HEK293 (cell line): ENCODE measurements around the gene MRPS22.
"Not testable (repeated sequence)": the region's sequence is repeated elsewhere in the genome, so short reads cannot be mapped to it uniquely, and the experiment has no call there.

Experiments used
- CTCF ChIA-PET: fragments of 350-600 bp; formaldehyde crosslinking; extraction: SDS; loops from one replicate; lab custom pipeline; 2021; ENCODE audit warnings: antibody characterized with exemption; lab: Yijun Ruan, JAX
- POLR2A ChIA-PET: fragments of 300-600 bp; formaldehyde crosslinking; extraction: SDS; loops from one replicate; lab custom pipeline; 2020; ENCODE audit warnings: antibody characterized with exemption, inconsistent platforms; lab: Yijun Ruan, JAX
- H3K27ac ChIP-seq: fragments of 200-500 bp; sonication (Bioruptor generic); 2 replicates; pipeline ENCODE4 v1.5.1; 2014; ENCODE audit warnings: low read depth, low read length, control low read depth, inconsistent platforms; ENCODE audit errors: extremely low read depth
- H3K36me3 ChIP-seq, 2 experiments: fragments of 200-500 bp in 1 of 2; sonication (Bioruptor generic) in 1 of 2; 1 replicate in 1 of 2; 2 replicates in 1 of 2; pipeline ENCODE4 v1.5.1; 2014 to 2017; ENCODE audit warnings: inconsistent platforms in 2 of 2, low read length in 2 of 2; ENCODE audit not compliant: control insufficient read depth in 2 of 2, insufficient read depth in 1 of 2
- H3K4me1 ChIP-seq: fragments of 200-500 bp; sonication (Bioruptor generic); 2 replicates; pipeline ENCODE4 v1.5.1; 2014; ENCODE audit warnings: mild to moderate bottlenecking, low read length, inconsistent platforms; ENCODE audit not compliant: control insufficient read depth, insufficient read depth
- H3K4me3 ChIP-seq: 2 replicates; pipeline ENCODE4 v1.5.1; 2011; ENCODE audit warnings: low read depth, mild to moderate bottlenecking, control low read depth, low read length, moderate library complexity
- H3K9me3 ChIP-seq: fragments of 200-500 bp; sonication (Bioruptor generic); 2 replicates; pipeline ENCODE4 v1.5.1; 2014; ENCODE audit warnings: low read depth, low read length, inconsistent platforms; ENCODE audit not compliant: control insufficient read depth, insufficient read depth
- BCL11B ChIP-seq: fragments of 450-650 bp; formaldehyde crosslinking; IDR thresholded peaks from 2 replicates; pipeline ENCODE4 v1.5.1; 2016; ENCODE audit warnings: low read depth, missing biosample characterization, missing genetic modification characterization
- KLF8 ChIP-seq: fragments of 450-650 bp; formaldehyde crosslinking; IDR thresholded peaks from 2 replicates; pipeline ENCODE4 v1.5.1; 2016; ENCODE audit warnings: missing biosample characterization, missing genetic modification characterization
- PRDM1 ChIP-seq: fragments of 450-650 bp; formaldehyde crosslinking; IDR thresholded peaks from 2 replicates; pipeline ENCODE4; 2016; ENCODE audit warnings: missing biosample characterization, missing genetic modification characterization
- ZBTB7A ChIP-seq: fragments of 450-650 bp; formaldehyde crosslinking; IDR thresholded peaks from 2 replicates; pipeline ENCODE4 v1.5.1; 2016; ENCODE audit warnings: low read depth, missing biosample characterization, missing genetic modification characterization
- ZBTB8A ChIP-seq: fragments of 450-650 bp; formaldehyde crosslinking; IDR thresholded peaks from 2 replicates; pipeline ENCODE4 v1.5.1; 2016; ENCODE audit warnings: missing biosample characterization, missing genetic modification characterization
- ZNF155 ChIP-seq: fragments of 450-650 bp; formaldehyde crosslinking; IDR thresholded peaks from 2 replicates; pipeline ENCODE4 v1.5.1; 2016; ENCODE audit warnings: missing biosample characterization, missing genetic modification characterization
- ZNF266 ChIP-seq: fragments of 450-650 bp; formaldehyde crosslinking; IDR thresholded peaks from 2 replicates; pipeline ENCODE4 v1.5.1; 2016; ENCODE audit warnings: missing biosample characterization, missing genetic modification characterization, low read depth
- ZNF335 ChIP-seq: fragments of 450-650 bp; formaldehyde crosslinking; conservative IDR thresholded peaks from 2 replicates; pipeline ENCODE4 v1.5.1; 2016; ENCODE audit warnings: missing biosample characterization, missing genetic modification characterization
- ZNF37A ChIP-seq: fragments of 450-650 bp; IDR thresholded peaks from 2 replicates; pipeline ENCODE4 v1.5.1; 2018; ENCODE audit warnings: missing biosample characterization, missing genetic modification characterization
- ZNF555 ChIP-seq: fragments of 450-650 bp; formaldehyde crosslinking; conservative IDR thresholded peaks from 2 replicates; pipeline ENCODE4 v1.5.1; 2017; ENCODE audit warnings: missing biosample characterization, mild to moderate bottlenecking, missing genetic modification characterization, inconsistent platforms
- ZNF621 ChIP-seq: fragments of 450-650 bp; formaldehyde crosslinking; IDR thresholded peaks from 2 replicates; pipeline ENCODE4 v1.5.1; 2017; ENCODE audit warnings: missing biosample characterization, missing genetic modification characterization
- ZSCAN23 ChIP-seq: fragments of 450-650 bp; formaldehyde crosslinking; IDR thresholded peaks from 2 replicates; pipeline ENCODE4 v1.5.1; 2016; ENCODE audit warnings: missing biosample characterization, missing genetic modification characterization
- TF ChIP-seq, protein P1 (sequence below): fragments of 450-650 bp; formaldehyde crosslinking; IDR thresholded peaks from 2 replicates; pipeline ENCODE4 v1.5.1; 2017; ENCODE audit warnings: missing biosample characterization, missing genetic modification characterization
- TF ChIP-seq, protein P2 (sequence below): fragments of 450-650 bp; formaldehyde crosslinking; IDR thresholded peaks from 2 replicates; pipeline ENCODE4; 2016; ENCODE audit warnings: missing biosample characterization, missing genetic modification characterization
- TF ChIP-seq, protein P3 (sequence below): fragments of 450-650 bp; formaldehyde crosslinking; IDR thresholded peaks from 2 replicates; pipeline ENCODE4 v1.5.1; 2016; ENCODE audit warnings: missing biosample characterization, missing genetic modification characterization
- TF ChIP-seq, protein P4 (sequence below): fragments of 450-650 bp; formaldehyde crosslinking; IDR thresholded peaks from 2 replicates; pipeline ENCODE4 v1.5.1; 2016; ENCODE audit warnings: missing biosample characterization, missing genetic modification characterization
- TF ChIP-seq, protein P5 (sequence below): fragments of 450-650 bp; formaldehyde crosslinking; IDR thresholded peaks from 2 replicates; pipeline ENCODE4 v1.5.1; 2017; ENCODE audit warnings: missing biosample characterization, missing genetic modification characterization
- TF ChIP-seq, protein P6 (sequence below): fragments of 450-650 bp; formaldehyde crosslinking; IDR thresholded peaks from 2 replicates; pipeline ENCODE4 v1.5.1; 2017; ENCODE audit warnings: missing biosample characterization, missing genetic modification characterization

MRPS22 gene

DNA sequence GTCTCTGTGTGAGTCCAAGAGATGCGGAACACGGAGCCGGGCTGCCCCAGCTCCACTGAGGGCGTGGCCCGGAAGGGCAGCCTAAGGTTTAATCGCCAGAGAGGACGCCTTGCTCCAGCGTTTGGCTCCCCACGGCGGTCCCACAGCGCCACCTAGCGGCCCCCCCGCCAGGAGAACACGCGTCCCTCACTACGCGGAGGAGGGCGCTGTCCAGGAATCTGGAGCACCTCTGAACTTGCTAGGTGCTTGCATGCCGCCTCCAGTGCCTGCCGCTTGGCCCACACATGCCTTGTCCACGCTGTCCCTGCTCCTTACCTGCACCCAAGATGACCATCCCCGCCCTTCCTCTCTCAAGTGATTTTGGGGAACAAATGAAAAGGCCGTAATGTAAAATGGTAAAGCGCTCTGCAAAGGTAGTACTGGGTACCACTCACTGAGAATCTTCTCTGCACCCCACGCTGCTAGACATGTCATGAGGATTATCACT, 14.4 kb upstream of the MRPS22 start (continued):
- TF ChIP-seq, protein P1, sequence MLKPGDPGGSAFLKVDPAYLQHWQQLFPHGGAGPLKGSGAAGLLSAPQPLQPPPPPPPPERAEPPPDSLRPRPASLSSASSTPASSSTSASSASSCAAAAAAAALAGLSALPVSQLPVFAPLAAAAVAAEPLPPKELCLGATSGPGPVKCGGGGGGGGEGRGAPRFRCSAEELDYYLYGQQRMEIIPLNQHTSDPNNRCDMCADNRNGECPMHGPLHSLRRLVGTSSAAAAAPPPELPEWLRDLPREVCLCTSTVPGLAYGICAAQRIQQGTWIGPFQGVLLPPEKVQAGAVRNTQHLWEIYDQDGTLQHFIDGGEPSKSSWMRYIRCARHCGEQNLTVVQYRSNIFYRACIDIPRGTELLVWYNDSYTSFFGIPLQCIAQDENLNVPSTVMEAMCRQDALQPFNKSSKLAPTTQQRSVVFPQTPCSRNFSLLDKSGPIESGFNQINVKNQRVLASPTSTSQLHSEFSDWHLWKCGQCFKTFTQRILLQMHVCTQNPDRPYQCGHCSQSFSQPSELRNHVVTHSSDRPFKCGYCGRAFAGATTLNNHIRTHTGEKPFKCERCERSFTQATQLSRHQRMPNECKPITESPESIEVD (tag by site-specific recombination), result no peak
- no peak for TF ChIP-seq ZNF37A (tag by site-specific recombination)
- TF ChIP-seq ZNF335, result 0 out of 2 replicates have a peak, but pooled peaks have one; percentile 35

DNA sequence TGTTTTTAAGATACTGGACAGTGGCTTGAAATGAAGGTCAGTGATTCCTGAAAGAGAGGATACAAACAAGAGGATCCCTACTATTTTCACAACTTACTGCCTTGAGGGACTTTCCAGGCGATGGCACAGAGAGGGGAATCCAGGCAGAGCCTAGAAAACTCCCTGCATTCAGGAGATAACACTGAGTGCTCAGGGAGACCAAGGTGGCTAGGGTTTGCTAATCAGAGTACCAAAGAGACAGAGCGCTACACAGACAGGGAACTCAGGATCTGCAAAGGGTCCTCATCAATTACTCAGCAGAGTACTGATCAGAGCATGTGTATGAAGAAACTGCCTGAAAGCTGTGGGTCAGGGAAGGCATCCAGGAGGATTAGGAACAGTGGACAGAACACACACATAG, 11.7 kb upstream of the MRPS22 start:
- no peaks in the 10 kb centered on the region for H3K9me3 ChIP-seq
- TF ChIP-seq ZSCAN23 (tag by site-specific recombination) (no peak), PRDM1 (tag by site-specific recombination) (no peak), BCL11B (no peak), ZNF266 (tag by site-specific recombination) (no peak), KLF8 (no peak), ZNF155 (tag by site-specific recombination) (no peak), ZBTB8A (tag by site-specific recombination) (no peak), ZBTB7A (tag by site-specific recombination) (no peak), ZNF621 (tag by site-specific recombination) (no peak), ZNF555 (tag by site-specific recombination) (no peak)
- TF ChIP-seq, protein P2, sequence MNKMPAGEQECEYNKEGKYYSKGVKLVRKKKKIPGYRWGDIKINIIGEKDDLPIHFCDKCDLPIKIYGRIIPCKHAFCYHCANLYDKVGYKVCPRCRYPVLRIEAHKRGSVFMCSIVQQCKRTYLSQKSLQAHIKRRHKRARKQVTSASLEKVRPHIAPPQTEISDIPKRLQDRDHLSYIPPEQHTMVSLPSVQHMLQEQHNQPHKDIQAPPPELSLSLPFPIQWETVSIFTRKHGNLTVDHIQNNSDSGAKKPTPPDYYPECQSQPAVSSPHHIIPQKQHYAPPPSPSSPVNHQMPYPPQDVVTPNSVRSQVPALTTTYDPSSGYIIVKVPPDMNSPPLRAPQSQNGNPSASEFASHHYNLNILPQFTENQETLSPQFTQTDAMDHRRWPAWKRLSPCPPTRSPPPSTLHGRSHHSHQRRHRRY (tag by site-specific recombination), result no peak
- TF ChIP-seq, protein P3, sequence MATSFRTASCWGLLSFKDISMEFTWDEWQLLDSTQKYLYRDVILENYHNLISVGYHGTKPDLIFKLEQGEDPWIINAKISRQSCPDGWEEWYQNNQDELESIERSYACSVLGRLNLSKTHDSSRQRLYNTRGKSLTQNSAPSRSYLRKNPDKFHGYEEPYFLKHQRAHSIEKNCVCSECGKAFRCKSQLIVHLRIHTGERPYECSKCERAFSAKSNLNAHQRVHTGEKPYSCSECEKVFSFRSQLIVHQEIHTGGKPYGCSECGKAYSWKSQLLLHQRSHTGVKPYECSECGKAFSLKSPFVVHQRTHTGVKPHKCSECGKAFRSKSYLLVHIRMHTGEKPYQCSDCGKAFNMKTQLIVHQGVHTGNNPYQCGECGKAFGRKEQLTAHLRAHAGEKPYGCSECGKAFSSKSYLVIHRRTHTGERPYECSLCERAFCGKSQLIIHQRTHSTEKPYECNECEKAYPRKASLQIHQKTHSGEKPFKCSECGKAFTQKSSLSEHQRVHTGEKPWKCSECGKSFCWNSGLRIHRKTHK (tag by site-specific recombination), result no peak
- TF ChIP-seq, protein P4, sequence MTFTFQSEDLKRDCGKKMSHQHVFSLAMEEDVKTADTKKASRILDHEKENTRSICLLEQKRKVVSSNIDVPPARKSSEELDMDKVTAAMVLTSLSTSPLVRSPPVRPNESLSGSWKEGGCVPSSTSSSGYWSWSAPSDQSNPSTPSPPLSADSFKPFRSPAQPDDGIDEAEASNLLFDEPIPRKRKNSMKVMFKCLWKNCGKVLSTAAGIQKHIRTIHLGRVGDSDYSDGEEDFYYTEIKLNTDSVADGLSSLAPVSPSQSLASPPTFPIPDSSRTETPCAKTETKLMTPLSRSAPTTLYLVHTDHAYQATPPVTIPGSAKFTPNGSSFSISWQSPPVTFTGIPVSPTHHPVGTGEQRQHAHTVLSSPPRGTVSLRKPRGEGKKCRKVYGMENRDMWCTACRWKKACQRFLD, result no peak
- H3K4me3 ChIP-seq, result no peak overlapping the region
- ChIA-PET CTCF (interaction anchor here (0.7 kb wide), 2 partner anchors 22 to 176 kb away, joined by 3 read pairs; no protein-coding TSS in a partner anchor), POLR2A (no interaction called here)
- H3K27ac ChIP-seq, result no peak overlapping the region
- no peaks in the 10 kb centered on the region for H3K4me1 ChIP-seq
- no peaks in the 10 kb centered on the region for H3K36me3 ChIP-seq

DNA sequence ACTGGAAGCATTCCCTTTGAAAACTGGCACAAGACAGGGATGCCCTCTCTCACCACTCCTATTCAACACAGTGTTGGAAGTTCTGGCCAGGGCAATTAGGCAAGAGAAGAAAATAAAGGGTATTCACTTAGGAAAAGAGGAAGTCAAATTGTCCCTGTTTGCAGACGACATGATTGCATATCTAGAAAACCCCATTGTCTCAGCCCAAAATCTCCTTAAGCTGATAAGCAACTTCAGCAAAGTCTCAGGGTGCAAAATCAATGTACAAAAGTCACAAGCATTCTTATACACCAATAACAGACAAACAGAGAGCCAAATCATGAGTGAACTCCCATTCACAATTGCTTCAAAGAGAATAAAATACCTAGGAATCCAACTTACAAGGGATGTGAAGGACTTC, 9.1 kb upstream of the MRPS22 start:
- POLR2A ChIA-PET, CTCF ChIA-PET, H3K9me3 ChIP-seq, H3K4me1 ChIP-seq, H3K27ac ChIP-seq, H3K36me3 ChIP-seq, H3K4me3 ChIP-seq: not testable (repeated sequence)

DNA sequence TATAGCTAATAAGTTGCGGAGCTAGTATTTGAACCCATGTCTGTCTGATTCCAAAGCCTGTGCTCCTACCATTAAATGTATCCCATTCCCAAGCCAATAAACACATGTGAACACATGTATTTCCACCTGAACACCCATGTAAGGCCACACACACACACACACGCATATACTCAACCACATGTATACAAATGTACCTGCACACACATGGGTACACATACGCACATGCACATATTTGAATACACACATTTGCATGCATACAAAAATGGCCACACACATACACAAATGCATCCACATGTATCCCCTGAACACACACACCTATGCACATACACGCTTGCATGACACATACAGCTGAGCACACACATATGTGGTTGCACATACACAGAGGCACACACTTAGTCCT, 5.4 kb upstream of the MRPS22 start:
- POLR2A ChIA-PET, result no interaction called here
- CTCF ChIA-PET, result no interaction called here
- H3K36me3 ChIP-seq, result no peaks in the 10 kb centered on the region
- H3K4me3 ChIP-seq, result no peak overlapping the region
- no peaks in the 10 kb centered on the region for H3K9me3 ChIP-seq
- no peaks in the 10 kb centered on the region for H3K4me1 ChIP-seq
- H3K27ac ChIP-seq, result no peak overlapping the region
- TF ChIP-seq, protein P5, sequence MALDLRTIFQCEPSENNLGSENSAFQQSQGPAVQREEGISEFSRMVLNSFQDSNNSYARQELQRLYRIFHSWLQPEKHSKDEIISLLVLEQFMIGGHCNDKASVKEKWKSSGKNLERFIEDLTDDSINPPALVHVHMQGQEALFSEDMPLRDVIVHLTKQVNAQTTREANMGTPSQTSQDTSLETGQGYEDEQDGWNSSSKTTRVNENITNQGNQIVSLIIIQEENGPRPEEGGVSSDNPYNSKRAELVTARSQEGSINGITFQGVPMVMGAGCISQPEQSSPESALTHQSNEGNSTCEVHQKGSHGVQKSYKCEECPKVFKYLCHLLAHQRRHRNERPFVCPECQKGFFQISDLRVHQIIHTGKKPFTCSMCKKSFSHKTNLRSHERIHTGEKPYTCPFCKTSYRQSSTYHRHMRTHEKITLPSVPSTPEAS (tag by site-specific recombination), result no peak
- TF ChIP-seq, protein P6, sequence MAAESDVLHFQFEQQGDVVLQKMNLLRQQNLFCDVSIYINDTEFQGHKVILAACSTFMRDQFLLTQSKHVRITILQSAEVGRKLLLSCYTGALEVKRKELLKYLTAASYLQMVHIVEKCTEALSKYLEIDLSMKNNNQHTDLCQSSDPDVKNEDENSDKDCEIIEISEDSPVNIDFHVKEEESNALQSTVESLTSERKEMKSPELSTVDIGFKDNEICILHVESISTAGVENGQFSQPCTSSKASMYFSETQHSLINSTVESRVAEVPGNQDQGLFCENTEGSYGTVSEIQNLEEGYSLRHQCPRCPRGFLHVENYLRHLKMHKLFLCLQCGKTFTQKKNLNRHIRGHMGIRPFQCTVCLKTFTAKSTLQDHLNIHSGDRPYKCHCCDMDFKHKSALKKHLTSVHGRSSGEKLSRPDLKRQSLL (tag by site-specific recombination), result no peak
